GM18499 (cell line): ENCODE results near the gene PALS1.
"Not testable (repeated sequence)": the region's sequence is repeated elsewhere in the genome, so short reads cannot be mapped to it uniquely, and the experiment has no call there.

Source experiments
- ATAC-seq: cut with Tn5 transposase; IDR thresholded peaks from one replicate; pipeline ENCODE4 v1.9.1; 2021; ENCODE audit warnings: moderate number of reproducible peaks; ENCODE audit not compliant: insufficient read depth, unreplicated experiment

PALS1 gene

DNA sequence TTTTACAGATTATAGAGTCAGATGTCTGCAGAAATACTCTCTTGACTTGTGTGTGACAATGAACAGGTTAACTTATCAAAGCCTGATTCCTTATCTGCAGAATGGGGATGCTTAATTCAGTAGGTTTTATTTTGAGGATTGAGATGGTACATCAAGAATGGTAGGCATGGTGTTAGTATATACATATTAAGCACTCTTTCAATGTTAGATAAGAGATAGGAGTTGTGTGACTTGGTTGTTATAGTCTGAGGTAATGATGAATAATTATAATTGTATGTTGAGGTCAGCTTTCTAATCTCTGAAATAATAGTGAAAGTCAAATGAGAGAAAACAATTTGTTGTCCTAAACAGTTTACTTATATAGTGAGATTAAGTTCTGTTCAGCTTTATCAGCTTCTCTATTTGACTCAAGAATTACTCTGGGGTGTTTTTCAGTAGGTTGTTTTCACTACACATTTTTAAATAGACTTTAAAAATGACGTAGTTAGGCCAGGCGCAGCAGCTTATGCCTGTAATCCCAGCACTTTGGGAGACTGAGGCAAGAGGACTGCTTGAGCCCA is 11.9 kb downstream of the PALS1 start:
- ATAC-seq = no peak

DNA sequence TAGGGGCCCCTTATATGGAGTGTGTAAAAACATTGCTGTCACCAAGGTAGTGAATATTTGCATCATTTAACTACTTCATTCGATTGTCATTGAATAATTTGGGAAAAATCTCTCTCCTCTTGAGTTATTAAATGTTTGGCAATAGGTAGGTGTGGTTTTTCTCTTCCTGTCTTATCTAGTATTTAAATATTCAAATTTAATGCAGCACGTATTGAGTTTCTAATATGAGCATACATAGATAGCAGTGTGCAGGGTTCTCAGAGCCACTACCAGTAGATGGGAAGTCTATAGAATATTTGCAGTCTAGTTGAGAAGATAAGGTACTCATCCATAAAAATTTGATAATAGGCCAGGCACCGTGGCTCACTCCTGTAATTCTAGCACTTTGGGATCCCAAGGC is 16.7 kb downstream of the PALS1 start:
- no peak for ATAC-seq

DNA sequence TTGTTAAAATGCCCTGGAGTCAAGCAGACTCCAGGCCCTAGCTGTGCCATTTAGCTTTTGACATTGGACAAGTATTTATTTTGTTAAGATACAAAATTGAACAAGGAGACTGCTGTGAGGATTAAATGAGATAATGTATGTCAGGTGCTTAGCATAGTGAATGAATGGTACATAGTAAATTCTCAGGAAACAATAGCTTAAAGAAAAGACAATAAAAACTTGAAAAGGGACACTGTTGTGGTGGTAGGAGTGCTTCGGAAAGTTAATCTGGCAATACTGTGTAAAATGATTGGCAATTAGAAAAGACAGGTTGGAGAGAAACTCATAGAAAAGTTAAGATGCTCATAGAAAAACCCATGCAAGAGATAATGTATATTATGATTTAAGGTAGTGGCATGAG is 19.7 kb downstream of the PALS1 start:
- ATAC-seq = no peak

DNA sequence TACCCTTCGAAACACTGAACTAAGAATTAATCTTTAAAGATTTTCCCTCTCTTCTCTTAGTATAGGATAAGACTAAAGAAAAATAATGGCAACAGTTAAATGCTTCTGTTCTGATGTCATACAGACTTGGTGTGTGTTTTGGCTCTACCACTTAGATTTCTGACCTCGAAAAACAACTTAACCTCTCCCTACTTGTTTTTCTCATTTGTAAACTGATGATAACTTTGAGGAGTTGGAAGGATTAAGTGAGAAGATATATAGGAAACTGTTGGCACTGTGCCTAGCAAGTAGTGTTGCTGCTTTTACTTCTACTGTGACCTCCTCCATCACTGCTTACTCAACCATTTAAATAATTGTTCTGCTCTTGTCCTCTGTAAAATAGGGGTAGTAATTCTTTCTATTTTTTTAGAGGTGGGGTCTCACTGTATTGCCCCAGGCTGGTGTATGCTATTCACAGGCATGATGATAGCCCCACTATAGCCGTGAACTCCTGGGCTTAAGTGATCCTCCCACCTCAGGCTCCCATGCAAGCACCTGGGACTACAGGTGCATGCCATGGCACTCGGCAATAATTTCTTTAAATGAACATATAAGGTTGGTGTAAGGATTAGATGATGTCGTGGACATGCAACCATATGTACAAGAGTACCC is 22.4 kb downstream of the PALS1 start:
- no peak for ATAC-seq

DNA sequence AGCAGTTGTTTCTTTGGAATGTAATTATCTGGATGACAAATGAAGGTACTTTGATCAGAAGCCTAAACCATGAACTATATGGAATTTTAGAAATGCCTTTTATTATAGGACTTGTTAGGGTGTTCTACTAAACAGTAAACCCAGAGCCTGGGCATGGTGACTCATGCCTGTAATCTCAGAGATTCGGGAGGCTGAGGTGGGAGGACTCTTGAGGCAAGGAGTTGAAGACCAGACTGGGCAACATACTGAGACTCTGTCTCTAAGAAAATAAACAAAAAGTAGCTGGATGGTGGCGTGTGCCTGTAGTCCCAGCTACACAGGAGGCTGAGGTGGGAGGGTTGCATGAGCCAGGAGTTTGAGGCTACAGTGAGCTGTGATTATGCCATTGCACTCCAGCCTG is 23.9 kb downstream of the PALS1 start:
- no peak for ATAC-seq

DNA sequence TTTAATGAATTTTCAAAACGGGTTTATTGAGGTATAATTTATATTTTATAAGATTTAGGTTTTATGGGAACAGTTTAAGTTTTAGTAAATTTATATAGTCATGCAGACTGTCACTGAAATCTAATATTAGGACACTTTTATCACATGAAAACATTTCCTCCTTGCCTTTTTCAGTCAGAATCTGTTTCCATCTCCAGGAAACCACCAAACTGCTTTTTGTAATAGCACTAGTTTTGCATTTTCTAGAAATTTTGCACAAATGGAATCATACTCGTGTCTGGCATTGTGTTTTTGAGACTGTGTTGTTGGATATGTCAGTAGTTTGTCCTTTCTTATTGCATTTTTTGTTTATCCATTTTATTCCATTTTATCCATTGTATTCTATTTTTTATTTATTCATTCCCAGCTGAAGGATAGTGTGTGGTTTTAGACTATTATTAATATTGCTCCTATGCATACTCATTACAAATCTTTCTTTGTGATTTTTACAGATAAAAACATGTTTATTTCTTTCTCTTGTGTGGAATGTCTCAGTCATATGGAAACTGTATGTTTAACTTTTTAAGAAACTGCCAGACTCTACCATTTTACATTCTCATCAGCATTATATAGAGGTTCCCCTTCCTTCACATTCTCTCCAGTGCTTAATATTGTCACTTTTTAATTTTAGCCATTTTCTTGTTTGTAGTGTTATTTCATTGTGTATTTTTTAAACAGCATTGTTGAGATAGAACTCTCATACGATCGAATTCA is 26.5 kb downstream of the PALS1 start:
- ATAC-seq = no peak

DNA sequence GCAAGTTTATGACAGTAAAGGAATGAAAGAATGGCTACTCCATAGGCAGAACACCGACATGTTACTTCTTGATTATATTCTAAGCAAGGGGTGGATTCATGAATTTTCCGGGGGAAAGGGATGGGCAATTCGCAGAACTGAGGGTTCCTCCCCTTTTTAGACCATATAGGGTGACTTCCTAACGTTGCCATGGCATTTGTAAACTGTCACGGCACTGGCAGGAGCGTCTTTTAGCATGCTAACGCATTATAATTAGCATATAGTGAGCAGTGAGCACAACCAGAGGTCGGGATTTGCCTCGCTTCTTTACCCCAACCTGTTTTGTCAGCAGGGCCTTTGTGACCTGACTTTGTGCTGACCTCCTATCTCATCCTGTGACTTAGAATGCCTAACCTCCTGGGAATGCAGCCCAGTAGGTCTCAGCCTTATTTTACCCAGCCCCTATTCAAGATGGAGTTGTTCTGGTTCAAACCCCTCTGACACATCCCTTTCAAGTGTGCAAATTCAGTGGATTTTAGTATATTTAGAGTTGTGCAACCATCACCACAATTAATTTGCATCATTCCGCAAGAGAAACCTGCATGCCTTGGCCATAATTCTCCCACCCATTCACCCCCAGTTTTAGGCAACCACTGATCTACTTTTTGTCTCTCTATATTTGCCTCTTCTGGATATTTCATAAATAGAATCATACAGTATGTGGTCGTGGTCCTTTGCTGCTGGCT is 27.4 kb downstream of the PALS1 start:
- no peak for ATAC-seq

DNA sequence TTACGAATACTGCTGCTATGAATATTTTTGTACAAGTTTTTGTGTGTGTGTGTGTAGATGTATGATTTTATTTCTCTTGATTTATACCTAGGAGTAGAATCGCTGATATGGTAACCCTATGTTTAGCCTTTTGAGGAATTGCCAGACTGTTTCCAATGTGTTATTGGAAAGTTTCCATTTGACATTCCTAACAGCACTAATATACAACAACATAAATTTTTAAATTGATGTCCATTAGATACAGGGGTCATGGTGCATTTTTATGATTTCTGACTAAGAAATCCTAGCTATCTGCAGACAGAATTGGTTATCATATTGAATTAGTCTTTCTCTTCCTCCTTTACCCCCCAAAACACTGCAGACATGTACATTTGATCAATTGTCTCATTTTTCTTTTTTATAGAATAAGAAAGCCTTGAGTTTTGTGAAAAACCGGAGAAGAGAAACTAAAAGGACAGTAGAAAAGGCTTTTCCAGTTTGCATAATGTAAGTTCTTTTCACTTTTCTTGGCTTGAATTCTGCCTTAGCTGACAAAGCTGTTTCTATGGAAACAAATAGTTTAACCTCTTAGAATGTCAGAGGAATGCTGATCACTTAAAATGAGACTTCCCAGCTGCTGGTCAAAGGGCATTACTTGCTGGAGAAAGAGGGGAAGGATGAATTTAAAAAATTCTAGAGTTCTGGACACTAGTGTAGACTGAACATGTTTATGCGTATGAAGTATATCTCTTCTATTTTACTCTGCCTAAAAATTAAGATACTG is 28.2 kb downstream of the PALS1 start:
- no peak for ATAC-seq

DNA sequence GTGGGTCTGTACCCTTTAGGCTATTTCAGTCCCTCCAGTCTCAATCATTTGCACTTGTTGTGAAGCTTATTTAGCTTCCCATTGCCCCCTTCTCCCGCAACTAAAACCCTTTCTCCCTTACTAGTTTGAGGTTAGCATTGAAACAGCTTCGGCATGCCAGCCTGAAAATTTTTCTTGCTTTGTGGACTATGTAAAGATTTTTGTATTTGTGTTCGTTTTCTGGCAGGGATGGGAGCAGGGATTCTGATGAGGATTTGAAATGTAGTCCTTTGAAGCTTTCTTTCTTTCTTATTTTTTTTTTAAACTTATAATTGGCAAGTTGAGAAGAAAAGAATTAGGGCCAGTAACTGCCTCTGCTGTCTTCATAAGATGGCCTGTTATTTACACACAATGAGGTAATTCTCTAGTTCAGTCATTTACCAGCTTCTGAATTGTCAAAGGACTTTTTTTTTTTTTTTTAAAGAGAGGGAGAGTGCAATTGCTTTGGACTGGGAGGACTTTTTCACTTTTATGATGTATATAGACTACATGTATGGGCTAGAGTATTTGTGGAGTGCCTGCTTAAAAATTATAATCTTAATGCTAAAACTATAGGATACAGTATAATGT is 29.0 kb downstream of the PALS1 start:
- ATAC-seq = no peak

DNA sequence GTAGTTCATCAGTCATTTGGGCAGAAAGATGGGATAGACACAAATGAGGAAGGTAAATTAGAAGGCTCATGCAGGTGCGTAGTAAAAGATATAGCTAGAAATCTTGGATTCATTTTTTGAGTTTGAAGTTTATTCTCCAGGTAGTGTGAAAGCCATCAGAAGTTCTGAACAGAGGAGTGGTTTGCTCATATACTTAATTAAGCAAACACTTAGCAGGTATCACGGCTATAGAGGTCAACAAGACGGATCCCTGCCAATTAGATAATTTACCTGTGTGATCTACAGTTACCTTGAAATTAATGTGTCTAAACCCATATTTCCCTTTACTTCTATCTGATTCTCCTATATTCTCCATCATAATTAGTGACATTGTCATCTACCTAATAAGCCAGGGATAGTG is 29.7 kb downstream of the PALS1 start:
- no peak for ATAC-seq

DNA sequence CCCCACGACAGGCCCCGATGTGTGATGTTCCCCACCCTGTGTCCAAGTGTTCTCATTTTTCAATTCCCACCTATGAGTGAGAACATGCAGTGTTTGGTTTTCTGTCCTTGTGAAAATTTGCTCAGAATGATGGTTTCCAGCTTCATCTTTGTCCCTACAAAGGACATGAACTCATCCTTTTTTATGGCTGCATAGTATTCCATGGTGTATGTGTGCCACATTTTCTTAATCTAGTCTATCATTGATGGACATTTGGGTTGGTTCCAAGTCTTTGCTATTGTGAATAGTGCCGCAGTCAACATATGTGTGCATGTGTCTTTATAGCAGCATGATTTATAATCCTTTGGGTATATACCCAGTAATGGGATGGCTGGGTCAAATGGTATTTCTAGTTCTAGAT is 32.0 kb downstream of the PALS1 start:
- not testable (repeated sequence) for ATAC-seq

DNA sequence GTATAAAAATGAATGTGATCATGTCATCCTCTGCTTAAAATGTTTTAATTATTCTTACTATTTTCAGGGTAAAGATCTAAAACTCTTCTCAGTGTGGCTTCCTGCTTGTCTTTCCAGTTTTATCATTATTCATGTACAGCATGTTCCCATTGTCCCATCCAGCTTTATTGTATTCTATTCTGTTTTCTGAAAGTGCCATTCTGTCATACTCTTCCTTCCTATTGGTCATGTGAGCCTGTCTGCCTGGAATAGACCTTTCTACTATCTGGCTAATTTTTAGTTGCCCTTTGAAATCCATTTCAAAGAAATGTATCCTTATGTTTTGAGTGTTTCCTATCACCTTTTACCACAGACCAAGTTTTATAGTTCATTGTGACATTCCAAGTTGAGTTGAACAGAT is 34.9 kb downstream of the PALS1 start:
- ATAC-seq = no peak

DNA sequence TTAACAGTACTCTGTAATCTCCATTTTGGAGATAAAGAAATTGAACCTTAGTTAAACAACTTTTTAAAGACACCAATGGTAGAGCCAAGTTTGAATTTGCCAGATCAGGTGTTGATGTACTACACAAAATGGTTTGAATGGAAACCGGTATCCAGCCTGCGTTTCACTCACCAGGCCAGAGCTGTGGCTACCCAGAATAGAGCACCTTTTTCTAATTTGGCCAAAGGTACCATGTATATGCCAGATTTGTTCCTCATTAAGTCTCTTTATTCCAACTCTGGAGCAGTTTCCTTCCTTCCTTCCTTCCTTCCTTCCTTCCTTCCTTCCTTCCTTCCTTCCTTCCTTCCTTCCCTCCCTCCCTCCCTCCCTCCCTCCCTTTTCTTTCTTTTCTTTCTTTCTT is 39.3 kb downstream of the PALS1 start:
- ATAC-seq = no peak

DNA sequence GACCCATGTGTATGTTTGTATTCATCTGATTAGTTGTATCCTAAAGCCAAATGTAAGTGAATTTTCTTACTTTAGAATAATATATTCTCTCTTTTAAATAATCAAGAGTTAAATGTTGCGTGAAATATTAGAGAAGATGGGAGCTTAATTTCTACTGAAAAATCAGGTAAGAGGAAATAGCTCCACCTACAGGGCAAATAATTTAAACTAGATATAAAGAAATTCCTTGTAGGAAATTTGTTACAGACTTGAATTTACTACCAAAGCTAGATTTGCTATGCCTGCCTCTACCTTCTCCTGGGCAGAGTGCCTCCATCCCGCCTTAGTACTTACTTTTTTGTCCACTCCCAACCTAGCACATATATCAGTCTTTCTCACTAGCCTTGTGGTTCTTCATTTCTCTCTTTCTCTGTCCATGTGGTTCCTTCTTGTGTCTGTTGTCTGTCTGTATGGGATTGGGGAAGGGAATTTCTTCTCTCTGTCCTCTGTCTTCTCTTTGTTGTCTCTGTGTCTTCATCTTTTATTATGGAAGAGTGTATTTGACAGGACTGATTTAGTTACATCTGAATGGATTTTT is 44.7 kb downstream of the PALS1 start:
- no peak for ATAC-seq
